Omental fat pad (tissue), 4 donors: ENCODE results near the gene SOCS7. TPM values are rescaled to one million over a fixed set of nuclear protein-coding genes. Genes with fewer than 3 reads are reported as not detected.

Source experiments
- ATAC-seq: fragments of 150-250 bp; one replicate; pipeline ENCODE4 v1.9.1; 2016; ENCODE audit warnings: mild to moderate bottlenecking, moderate library complexity; ENCODE audit not compliant: low FRiP score
- DNase-seq: peaks from one replicate; pipeline ENCODE4 v3.0.0-alpha.2; 2019; ENCODE audit warnings: low spot score
- CTCF ChIP-seq, 3 donors: fragments of 450-650 bp; IDR thresholded peaks; one replicate each; pipeline ENCODE4 v1.5.1; 2016 to 2017; ENCODE audit warnings: antibody characterized with exemption in 3 of 3, mild to moderate bottlenecking in 3 of 3, moderate library complexity in 2 of 3
- total RNA-seq, 4 donors: library from RNA; depleted of rRNA; stranded (reverse); fragments of >200 nt; gene quantifications; one replicate each; pipeline ENCODE4 v1.1.0, GENCODE V29; 2016

Gene SOCS7
- total RNA-seq, 4 donors from 2014 or later = 10.2 to 17.7 (median 12.9) TPM

- no peak for TF ChIP-seq CTCF (IDR thresholded peaks at IDR 0.05)
- DNase-seq (no peak), ATAC-seq (no peak)
These were observed 27.4 kb upstream of the SOCS7 start for GRCh38 chr17:38324141-38324697.

- TF ChIP-seq CTCF (IDR thresholded peaks at IDR 0.05) = no peak
- no peak for ATAC-seq
- no peak for DNase-seq
These were observed 26.9 kb upstream of the SOCS7 start for GRCh38 chr17:38324772-38325171.

GRCh38 chr17:38325221-38325851 is 26.3 kb upstream of the SOCS7 start:
- ATAC-seq (no peak), DNase-seq (no peak)
- no peak for TF ChIP-seq CTCF (IDR thresholded peaks at IDR 0.05)

- no peak for TF ChIP-seq CTCF (IDR thresholded peaks at IDR 0.05)
- DNase-seq (no peak), ATAC-seq (no peak)
These were observed 24.4 kb upstream of the SOCS7 start for GRCh38 chr17:38326996-38327792.

- TF ChIP-seq CTCF (IDR thresholded peaks at IDR 0.05) = no peak
- no peak for DNase-seq
- no peak for ATAC-seq
These were observed 23.7 kb upstream of the SOCS7 start for GRCh38 chr17:38327936-38328335.

- no peak for DNase-seq
- no peak for TF ChIP-seq CTCF (IDR thresholded peaks at IDR 0.05)
These were observed 23.0 kb upstream of the SOCS7 start for GRCh38 chr17:38328620-38329019.

More at GRCh38 chr17:38328620-38329019, 23.0 kb upstream of the SOCS7 start:
- ATAC-seq = no peak
